GM21515 (cell line): ENCODE measurements around the gene CALCR.
"Not testable (repeated sequence)": the region's sequence is repeated elsewhere in the genome, so short reads cannot be mapped to it uniquely, and the experiment has no call there.

Experiments
- ATAC-seq: cut with Tn5 transposase; IDR thresholded peaks from one replicate; pipeline ENCODE4 v1.9.1; 2021; ENCODE audit not compliant: unreplicated experiment

CALCR gene

DNA sequence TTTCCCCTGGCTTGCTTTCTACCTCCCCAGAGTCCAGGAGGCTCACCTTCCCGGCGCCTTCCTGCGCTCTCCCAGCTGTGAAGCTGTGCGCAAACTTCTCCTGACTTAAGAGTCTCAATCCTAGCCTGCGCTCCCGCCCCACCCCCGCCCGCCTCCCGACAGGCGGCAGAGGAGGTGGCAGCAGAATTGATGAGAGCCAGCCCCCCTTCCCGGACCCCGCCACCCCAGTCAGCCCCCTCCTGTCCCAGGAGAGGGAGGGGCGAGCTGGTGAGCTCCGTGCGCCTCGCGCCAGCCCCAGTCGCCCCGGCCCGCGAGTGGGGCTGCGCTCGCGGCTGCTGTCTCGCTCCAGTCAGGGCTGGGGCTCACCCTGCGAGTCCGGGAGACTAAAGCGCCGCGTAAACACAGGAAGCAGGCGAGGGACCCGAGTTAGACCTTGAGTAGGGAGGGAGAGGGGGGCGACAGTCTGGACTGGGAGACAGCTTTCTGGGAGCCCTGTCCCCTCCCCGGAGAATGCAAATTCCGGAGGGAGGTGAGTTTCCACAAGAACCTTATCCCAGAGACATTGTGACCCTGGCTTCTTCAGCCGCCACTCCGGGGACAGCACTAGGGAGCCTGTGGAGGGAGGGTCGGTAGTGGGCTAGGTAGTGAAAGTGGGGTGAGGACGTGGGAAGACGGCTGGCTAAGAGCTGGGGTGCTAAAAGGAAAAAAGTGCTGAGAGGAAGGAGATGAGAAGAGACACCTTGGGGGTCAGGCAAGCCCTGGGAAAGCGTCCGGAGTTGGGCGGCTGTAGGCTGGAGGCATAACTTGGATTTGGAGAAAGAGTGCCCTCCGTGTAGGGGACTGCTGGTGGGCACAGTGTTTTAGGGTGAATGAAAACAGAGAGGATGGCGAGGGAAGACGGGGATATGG lies at the start of gene CALCR:
Gene CALCR (minus strand): TSS at position 79 of the 909 bp plus-strand sequence. CDS start 87,743 bp downstream, outside the sequence.
- ATAC-seq, result no peak

DNA sequence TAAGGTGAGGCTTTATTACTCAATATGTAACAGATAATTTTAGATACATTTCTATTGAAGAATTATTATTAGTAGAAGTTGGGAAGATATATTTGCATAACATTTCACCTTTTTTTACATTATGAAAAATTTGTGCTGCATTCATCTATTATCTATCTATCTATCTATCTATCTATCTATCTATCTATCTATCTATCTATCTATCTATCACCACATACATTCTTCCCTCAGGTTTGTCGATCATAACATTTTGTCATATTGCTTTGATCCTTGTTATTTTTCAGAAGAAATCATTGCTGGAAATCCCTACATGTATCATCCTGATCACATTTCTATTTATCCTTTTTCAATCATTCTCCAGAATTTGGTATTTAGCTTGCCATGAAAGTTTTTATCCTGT lies 49.3 kb upstream of the CALCR start:
- no peak for ATAC-seq

DNA sequence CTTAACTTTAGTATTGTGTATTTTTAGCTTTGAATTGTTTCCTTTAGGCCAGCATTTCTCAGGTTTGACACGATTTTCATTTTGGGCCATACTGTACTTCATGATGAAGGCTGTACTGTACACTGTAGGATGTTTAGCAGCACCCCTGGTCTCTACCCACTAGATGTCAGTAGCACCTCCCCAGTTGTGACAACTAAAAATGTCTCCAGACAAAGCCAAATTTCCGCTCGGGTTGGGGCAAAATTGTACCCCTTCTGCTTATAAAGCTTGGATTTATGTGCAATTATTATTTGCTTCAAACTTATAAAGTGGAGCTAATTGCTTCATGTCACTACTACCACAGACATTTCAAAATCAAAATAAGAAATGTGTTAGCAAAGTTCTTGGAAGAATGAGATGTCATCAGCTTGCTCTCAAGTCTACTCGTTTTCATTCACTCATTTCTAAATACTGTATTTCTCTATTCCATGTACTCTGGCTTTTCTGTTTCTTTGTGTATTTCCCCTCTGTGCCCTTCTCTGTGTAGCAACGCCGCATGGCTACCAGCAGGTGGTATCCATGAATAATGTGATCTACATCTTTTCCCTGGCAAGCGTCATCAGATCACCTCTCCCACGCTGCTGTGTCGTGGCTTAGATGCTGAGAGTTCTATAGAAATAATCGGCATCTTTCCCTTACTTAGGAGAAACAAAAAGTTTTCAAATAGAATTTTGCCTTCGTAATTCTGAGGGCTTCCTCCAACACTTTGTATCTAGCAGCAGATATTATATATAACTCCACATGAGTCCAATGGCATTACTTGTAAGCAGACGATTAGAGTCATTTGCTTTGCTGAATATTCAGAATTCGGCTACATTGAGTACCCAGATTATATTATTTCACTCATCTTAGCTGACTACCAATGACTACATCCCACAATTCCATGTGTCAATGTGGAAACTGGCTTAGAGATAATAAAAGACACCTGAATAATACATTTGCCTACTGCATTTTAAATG lies 47.8 kb upstream of the CALCR start:
- no peak for ATAC-seq

DNA sequence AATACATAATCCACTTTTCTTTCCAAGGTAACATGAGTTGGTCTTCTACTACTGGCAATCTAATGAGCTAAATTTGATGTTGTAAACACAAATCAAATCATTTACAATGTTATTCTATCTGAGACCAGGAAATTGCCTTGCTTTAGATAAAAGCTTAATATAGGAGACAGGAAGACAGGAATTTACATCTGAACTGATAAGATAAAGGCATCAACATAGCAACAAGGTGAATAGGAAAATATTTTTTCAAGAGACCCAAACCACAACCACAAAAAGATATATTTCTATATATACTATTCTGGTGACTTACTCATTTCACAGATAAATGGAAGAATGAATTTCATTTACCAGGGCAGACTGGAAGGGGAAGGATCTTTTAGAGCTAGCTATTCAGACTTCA lies 46.3 kb upstream of the CALCR start:
- ATAC-seq, result no peak

DNA sequence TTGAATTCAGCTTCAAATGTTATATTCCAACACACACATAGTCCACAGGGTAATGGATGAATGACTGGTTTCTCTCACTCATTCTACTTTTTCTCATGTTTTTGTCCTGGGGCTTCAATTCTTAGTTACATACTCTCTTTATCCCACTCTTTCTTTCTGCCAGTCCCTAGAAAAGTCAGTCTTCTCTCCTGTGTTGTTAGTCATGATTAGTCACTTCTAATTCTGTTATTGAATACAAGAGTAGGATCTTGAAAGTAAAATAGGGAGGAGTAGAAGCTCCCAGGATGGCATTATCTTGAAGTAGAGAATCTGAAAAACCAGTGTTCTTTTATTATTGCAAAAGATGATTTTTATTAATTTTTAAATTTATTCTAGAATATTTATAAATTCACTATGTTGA lies 45.5 kb upstream of the CALCR start:
- ATAC-seq, result no peak

DNA sequence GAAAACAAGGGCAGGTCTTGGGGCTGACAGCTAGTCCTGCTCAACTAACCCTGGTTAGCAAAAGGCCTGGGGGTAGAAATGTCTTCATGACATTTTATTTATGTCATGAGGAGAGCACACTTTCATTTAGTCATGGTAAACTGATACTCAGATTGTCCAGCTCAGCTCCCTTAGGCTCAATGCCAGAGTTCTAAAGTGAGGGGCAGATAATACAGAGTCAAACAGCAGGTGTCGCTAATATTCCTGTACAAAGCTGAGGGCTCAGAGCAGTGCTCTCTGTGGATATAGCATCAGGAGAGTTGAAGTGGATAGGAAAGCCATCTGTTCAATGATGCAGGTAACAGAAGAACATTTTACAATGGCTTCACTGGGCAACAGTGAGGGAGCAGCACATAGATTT lies 26.8 kb upstream of the CALCR start:
- no peak for ATAC-seq

DNA sequence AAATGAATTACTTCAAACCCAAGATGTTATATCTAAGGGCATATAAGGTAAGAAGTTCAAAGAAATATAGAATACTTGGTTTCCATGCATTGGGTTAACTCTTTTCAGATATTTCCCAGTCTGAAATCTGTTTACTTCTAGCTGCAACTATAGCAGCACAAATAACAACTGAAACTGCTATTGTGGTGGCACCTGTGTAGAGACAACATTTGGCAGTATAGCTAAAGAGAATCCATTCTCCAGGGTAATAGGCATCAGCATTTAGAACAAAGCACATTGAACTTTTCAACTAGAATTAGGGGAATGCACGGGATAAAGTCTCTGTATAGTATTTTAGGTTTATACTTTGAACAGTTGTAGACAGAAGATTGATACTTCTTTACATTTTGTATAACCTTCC lies 19.7 kb upstream of the CALCR start:
- ATAC-seq, result no peak

DNA sequence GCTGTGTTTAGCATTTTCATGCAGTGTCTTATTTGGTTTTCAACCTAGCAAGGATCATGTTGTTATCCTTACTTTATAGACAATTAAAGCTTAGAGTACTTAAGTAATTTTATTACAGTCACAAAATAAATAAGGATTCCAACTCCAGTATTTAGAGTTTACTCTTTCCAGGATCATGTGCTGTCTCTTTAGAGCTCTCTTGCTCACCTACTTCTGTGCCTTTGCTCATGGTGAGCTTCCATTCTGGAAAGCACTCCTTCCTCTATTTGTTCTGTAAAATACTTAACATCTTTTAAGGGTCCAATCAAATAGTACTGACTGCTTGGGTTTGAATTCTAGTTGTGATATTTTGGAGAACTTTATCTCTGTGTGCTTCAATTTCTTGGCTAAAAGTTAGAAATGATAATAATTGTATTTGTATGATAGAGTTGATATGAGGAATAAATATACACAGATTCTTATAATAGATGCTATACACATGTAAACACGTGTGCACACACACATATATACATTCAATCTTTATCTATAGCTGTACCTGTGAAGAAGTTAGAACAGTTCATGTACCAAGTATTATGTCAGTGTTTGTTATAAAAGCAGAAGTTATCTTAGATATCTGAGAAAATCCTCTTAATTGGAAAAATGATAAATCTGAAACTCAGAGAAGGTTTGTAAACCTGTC lies 18.2 kb upstream of the CALCR start:
- no peak for ATAC-seq

DNA sequence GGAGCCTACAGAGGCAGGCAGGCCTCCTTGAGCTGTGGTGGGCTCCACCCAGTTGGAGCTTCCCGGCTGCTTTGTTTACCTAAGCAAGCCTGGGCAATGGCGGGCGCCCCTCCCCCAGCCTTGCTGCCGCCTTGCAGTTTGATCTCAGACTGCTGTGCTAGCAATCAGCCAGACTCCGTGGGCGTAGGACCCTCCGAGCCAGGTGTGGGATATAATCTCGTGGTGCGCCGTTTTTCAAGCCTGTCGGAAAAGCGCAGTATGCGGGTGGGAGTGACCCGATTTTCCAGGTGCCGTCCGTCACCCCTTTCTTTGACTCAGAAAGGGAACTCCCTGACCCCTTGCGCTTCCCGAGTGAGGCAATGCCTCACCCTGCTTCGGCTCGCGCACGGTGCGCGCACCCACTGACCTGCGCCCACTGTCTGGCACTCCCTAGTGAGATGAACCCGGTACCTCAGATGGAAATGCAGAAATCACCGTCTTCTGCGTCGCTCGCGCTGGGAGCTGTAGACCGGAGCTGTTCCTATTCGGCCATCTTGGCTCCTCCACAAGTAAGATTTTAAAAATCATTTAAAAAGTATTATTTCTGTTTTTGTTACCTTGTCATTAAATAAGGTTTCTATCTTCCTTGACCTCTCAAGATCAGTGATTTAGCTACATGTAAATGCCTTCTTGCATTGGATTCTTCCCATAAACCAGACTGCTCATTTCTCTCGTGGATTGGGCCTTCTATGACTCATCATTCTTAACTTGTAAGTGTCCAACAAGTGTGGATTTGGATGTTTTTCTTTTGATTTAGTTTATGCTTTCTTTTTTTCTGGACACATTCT lies 16.9 kb upstream of the CALCR start:
- ATAC-seq, result not testable (repeated sequence)

DNA sequence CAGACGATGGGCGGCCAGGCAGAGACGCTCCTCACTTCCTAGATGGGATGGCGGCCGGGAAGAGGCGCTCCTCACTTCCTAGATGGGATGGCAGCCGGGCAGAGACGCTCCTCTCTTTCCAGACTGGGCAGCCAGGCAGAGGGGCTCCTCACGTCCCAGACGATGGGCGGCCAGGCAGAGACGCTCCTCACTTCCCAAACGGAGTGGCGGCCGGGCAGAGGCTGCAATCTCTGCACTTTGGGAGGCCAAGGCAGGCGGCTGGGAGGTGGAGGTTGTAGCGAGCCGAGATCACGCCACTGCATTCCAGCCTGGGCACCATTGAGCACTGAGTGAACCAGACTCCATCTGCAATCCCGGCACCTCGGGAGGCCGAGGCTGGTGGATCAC lies 11.9 kb upstream of the CALCR start:
- ATAC-seq, result not testable (repeated sequence)

DNA sequence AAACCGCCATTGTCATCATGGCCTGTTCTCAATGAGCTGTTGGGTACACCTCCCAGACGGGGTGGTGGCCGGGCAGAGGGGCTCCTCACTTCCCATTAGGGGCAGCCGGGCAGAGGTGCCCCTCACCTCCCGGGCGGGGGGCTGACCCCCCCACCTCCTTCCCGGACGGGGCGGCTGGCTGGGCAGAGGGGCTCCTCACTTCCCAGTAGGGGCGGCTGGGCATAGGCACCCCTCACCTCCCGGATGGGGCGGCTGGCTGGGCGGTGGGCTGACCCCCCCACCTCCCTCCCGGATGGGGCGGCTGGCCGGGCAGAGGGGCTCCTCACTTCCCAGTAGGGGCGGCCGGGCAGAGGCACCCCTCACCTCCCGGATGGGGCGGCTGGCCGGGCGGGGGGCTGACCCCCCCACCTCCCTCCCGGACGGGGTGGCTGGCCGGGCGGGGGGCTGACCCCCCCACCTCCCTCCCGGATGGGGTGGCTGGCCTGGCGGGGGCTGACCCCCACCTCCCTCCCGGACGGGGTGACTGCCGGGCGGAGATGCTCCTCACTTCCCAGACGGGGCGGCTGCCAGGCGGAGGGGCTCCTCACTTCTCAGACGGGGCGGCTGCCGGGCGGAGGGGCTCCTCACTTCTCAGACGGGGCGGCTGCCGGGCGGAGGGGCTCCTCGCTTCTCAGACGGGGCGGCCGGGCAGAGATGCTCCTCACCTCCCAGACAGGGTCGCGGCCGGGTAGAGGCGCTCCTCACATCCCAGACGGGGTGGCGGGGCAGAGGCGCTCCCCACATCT lies 11.4 kb upstream of the CALCR start:
- ATAC-seq, result not testable (repeated sequence)

DNA sequence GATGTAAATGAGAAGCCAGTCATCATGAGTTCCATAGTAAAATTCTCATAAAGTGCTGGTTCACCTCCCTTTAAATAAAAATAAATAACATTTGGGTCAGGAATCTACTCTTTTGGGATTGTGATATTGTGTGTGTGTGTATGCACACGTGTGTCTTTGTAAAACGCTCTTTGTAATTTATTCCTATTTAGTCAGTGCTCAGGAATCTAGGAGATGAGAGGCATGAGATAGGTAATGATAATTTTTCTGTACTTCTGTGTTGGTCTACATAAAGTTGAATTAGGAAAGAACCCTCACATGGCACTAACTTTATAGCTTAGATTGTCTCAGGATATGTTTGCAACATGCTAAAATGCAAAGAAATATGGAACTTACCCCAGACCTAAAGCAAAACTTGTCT lies 4.9 kb upstream of the CALCR start:
- ATAC-seq, result no peak

DNA sequence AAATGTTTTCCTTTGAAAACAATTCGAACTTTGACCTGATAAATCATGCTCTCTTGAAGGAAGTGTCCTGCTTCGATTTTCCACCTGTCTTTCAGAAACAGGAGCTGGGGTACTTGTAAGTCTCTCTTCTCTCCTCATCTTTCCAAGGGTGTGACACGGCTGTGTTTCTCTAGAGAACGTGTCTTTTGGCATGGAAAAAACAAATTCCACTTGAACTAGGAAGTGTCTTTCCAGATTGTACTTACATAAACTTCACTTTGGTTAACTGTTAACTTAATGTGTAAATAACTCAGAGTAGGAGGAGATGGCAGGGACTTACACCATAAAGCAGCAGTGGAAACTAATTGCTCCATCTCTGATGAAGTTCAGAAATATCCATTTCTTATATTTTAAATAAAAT lies 4.2 kb upstream of the CALCR start:
- ATAC-seq, result no peak

DNA sequence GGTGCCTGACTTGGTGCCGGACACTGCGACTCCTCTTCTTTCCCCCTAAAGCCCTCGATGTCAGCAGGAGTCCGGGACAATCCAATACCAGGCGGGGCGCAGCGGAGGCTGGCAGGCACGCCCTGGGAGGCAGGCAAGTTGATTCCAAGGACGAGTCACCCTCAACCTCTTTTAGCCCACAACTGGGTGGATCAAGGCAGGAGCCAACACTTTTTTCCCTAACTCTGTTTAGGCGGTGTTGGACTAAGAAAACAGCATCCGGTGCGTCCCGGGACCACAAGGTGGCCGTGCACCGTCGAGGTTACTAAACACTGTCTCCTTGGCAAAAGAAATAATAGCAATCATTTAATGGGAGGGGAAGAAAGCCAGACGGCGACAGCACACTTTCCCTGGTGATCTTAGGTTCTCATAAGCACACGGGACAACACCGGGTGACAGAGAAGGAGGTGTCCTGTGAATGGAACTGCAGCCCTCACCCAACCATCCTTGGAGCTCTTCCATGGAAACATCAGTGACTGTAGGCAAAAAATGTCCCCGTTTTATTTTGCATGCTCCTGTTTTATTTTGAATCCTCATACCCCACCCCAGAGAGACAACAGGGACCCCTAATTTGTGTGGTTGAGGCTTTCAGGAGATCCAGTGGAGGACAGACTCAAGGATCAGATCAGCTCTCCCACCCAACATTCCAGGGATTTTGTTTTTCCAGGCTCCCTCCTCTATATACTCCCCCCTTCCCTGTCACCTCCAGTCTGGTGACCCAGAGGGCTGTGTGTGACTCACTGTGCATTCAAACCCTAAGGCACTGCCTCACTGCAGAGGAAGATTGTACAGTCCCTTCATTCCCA lies 1.3 kb upstream of the CALCR start:
- ATAC-seq, result no peak

DNA sequence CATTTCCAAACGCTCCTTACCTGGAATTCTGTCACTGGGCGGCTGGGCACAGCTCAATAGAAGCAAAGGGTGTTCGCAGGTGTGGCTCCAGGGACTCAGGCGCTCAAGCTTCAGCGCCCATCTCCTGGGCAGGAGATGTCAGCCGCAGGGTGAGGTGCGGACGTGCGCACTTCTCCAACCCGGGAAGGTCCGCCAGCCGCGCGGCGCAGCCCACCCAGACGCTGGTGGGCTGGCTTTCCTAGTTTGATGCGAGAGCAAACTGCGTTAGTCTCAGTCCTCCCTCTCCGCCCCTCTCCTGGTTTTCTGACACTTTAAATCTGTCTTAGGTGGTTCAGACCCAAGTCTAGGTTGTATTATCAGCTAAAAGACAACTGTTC lies 267 bp downstream of the CALCR start:
- no peak for ATAC-seq

DNA sequence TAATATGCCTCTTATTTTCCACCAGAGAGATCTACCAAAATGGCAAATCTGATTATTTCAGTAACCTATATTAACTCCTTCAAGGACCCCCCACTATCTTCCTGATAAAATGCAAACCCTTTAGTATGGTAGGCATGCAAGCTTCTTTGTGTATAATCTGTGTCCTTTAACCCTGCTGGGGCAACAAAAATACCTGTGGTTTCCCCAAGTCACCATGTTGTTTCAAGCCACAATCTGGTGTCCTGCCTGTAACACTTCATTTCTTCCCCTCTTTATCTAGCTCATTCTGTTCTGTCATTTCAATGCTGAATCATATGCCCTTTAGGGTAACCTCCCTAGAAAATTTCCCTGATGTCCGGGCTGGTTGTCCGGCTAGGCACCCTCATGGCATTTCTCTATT lies 5.3 kb downstream of the CALCR start:
- ATAC-seq, result no peak

DNA sequence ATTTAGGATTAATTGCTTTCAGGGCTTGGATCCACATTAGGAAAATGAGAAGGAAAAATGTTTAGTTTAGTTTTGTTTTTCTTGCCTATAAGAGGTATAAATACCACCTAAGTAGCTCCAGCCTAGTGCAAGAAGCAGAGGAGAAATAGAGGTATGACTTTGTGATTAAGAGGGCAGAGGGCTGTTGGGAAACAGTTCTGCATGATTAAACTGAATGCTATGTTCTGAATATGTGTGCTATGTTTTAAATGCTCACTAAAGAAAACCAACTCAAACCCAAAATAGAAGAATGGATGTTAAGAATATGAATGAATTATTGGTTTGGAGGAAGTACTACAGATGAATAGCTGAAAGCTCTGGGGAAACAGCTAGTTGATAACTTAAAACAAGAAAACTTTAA lies 7.6 kb downstream of the CALCR start:
- no peak for ATAC-seq

DNA sequence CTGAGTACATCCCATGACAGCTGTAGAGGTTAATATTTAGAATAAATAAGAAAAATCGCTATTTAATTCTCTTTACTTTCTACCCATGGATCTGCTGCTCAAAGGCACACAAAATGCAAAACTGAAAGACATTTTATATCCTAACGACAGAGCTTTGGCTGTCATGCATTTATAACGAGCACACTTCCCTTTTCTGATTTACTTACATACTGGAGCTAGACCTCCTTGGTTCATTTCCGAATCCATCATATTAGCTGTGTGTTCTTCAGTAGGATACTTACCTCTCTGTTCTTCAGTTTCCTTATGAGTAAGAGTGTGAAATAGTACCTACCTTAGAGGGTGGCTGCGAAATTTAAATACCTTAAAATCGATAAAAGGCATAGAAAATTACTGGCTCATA lies 10.9 kb downstream of the CALCR start:
- ATAC-seq, result no peak

DNA sequence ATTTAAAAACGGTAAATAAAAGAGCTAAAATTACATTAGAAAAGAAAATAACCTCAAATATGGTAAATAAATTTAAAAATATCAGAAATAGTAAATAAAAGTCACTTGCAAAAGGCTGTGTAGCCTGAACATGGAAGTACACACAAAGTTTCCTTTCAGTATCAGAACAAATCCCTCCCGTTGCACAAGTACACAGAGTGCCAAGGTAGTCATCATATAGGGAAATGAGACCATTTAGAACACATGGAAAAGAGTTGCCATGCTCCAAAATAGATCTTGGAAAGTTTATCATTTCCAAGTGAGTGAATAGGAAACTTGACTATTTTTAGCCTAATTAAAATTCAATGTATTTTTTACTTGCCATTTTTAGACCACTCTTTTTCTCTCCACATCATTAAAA lies 11.6 kb downstream of the CALCR start:
- no peak for ATAC-seq
